Endothelial cell (in vitro differentiated cells): ENCODE data around the gene VASP. TPM values are rescaled to one million over a fixed set of nuclear protein-coding genes. Genes with fewer than 3 reads are reported as not detected.

Experiments
- DNase-seq: peaks from one replicate; pipeline ENCODE4 v3.0.0; 2021; ENCODE audit warnings: low spot score
- H3K27ac Mint-ChIP-seq: one replicate; pipeline ENCODE4 v1.8.0; 2021; ENCODE audit warnings: mixed read lengths, inconsistent platforms; ENCODE audit not compliant: unreplicated experiment
- H3K27me3 Mint-ChIP-seq: one replicate; pipeline ENCODE4 v1.8.0; 2021; ENCODE audit warnings: mild to moderate bottlenecking, moderate library complexity, mixed read lengths, inconsistent platforms; ENCODE audit not compliant: unreplicated experiment
- H3K36me3 Mint-ChIP-seq: one replicate; pipeline ENCODE4 v1.8.0; 2021; ENCODE audit warnings: mild to moderate bottlenecking, low read depth, mixed read lengths, inconsistent platforms; ENCODE audit not compliant: unreplicated experiment
- H3K4me1 Mint-ChIP-seq: one replicate; pipeline ENCODE4 v1.8.0; 2021; ENCODE audit warnings: mild to moderate bottlenecking, mixed read lengths, inconsistent platforms; ENCODE audit not compliant: unreplicated experiment
- H3K4me3 Mint-ChIP-seq: one replicate; pipeline ENCODE4 v1.8.0; 2021; ENCODE audit warnings: mild to moderate bottlenecking, mixed read lengths, inconsistent platforms; ENCODE audit not compliant: unreplicated experiment
- H3K9me3 Mint-ChIP-seq: one replicate; pipeline ENCODE4 v1.8.0; 2021; ENCODE audit warnings: mixed read lengths, inconsistent platforms; ENCODE audit not compliant: unreplicated experiment
- total RNA-seq: library from RNA; stranded (reverse); fragmentation: NEBNext Ultra II Directional; extraction: Animal tissue kit (Norgen Biotek cat#: 25700); gene quantifications from one replicate; pipeline ENCODE4 v1.2.1, GENCODE V29; 2021; ENCODE audit not compliant: unreplicated experiment
- TF ChIP-seq, protein P1 (sequence below): fragments of 200-600 bp; sonication (generic); IDR thresholded peaks from one replicate; pipeline ENCODE4 v1.5.0; 2021; ENCODE audit warnings: antibody characterized with exemption; ENCODE audit not compliant: unreplicated experiment

Gene VASP
- total RNA-seq, 1 donor from 2014 or later, result 246 TPM

DNA sequence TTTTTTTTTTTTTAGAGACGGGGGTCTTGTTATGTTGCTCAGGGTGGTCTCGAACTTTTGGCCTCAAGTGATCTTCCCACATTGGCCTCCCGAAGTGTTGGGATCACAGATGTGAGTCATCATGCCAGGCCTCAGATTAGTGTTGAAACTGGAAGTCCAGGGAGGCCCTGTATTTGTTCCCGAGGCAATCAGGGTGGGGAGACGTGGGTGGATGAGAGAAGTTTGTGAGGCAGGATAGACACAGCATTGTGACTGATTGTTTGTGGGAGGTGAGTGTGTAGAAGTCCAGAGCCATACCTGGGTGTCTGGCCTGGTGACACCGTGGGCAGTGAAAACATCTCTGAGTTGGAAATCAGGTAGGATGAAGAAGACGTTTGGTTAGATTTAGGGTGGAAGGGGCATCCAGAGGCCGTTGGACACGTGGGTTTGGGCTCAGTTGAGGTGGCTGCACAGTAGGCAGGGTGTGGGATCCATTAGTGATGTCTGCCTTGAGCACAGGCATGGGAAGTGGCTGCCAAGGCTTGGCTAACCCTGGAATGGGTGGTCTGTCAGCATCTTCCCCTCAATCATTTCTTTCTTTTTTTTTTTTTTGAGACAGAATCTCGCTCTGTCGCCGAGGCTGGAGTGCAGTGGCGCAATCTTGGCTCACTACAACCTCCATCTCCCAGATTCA, 22.9 kb upstream of the VASP start:
- Mint-ChIP-seq H3K4me1 (peaks cover 3% of the 10 kb centered on the region), H3K27me3 (peaks cover 8% of the 10 kb centered on the region), H3K4me3 (peak overlapping the region; percentile 75), H3K27ac (no peak overlapping the region), H3K9me3 (no peaks in the 10 kb centered on the region), H3K36me3 (no peaks in the 10 kb centered on the region)
- DNase-seq, result no peak
- TF ChIP-seq, protein P1, sequence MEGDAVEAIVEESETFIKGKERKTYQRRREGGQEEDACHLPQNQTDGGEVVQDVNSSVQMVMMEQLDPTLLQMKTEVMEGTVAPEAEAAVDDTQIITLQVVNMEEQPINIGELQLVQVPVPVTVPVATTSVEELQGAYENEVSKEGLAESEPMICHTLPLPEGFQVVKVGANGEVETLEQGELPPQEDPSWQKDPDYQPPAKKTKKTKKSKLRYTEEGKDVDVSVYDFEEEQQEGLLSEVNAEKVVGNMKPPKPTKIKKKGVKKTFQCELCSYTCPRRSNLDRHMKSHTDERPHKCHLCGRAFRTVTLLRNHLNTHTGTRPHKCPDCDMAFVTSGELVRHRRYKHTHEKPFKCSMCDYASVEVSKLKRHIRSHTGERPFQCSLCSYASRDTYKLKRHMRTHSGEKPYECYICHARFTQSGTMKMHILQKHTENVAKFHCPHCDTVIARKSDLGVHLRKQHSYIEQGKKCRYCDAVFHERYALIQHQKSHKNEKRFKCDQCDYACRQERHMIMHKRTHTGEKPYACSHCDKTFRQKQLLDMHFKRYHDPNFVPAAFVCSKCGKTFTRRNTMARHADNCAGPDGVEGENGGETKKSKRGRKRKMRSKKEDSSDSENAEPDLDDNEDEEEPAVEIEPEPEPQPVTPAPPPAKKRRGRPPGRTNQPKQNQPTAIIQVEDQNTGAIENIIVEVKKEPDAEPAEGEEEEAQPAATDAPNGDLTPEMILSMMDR, result no peak

DNA sequence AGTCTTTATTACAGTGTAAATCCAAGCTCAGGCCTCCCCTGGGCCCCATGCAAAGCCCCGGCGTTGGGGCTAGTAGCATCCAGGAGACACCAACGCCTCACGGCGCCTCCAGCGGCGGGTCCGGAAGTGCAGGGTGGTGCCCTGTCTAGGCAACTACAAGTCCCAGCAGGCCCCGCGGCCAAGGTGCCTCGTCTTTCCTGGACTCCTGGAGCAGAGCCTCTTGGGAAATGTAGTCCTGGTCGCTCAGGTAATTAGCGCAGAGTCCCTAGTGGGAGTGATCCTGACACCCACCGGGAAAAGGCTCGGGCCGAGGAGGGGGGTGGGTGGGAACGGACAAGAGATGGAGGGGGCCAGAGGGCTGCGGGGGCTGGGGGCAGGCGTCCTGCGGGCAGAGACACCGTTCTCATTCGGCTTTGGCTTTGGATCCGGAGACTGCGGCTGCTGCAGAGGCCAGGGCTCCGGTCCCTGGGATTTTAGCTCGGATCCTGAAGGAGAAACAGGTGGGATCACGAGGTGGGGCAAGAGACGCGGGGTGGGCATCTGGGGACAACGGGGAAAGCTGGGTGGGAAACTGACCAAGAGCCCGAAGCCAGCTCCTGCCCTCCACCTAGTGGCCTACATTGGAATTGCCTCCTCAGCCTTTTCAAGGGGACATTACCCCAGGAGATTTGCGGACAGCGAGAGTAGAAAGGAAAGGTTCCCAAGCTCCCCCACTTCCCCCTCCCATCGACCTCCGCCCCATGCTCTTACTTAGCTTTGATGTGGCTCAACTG, 21.8 kb upstream of the VASP start:
- TF ChIP-seq, protein P1, result peak; percentile 92
- DNase-seq, result peak; percentile 99
- H3K4me3 Mint-ChIP-seq, result peak overlapping the region; percentile 92
- H3K9me3 Mint-ChIP-seq, result no peaks in the 10 kb centered on the region
- H3K27ac Mint-ChIP-seq, result peak overlapping the region; percentile 77
- peaks cover 3% of the 10 kb centered on the region for H3K4me1 Mint-ChIP-seq
- H3K27me3 Mint-ChIP-seq, result peaks cover 10% of the 10 kb centered on the region
- H3K36me3 Mint-ChIP-seq, result no peaks in the 10 kb centered on the region

- Mint-ChIP-seq H3K4me1 (peaks cover 3% of the 10 kb centered on the region), H3K4me3 (no peak overlapping the region), H3K36me3 (no peaks in the 10 kb centered on the region), H3K27ac (peak overlapping the region; percentile 61), H3K27me3 (peaks cover 7% of the 10 kb centered on the region), H3K9me3 (no peaks in the 10 kb centered on the region)
- TF ChIP-seq, protein P1, result no peak
- DNase-seq, result no peak
Observed at GRCh38 chr19:45488708-45489107, 18.6 kb upstream of the VASP start.

GRCh38 chr19:45489216-45489855, 17.9 kb upstream of the VASP start:
- Mint-ChIP-seq H3K9me3 (no peaks in the 10 kb centered on the region), H3K27me3 (peaks cover 7% of the 10 kb centered on the region), H3K36me3 (no peaks in the 10 kb centered on the region), H3K4me1 (peaks cover 1% of the 10 kb centered on the region), H3K4me3 (no peak overlapping the region), H3K27ac (peak overlapping the region; percentile 61)
- DNase-seq, result no peak
- TF ChIP-seq, protein P1, result no peak
